HepG2 (cell line): ENCODE measurements around the gene CCDC142. TPM values are rescaled to one million over a fixed set of nuclear protein-coding genes. Genes with fewer than 3 reads are reported as not detected.
A peak's percentile ranks its signal among the peaks of the same experiment; 100 is the strongest.

Source experiments
- CCDC6 ChIP-seq: sonication (generic); formaldehyde crosslinking; IDR thresholded peaks from 2 replicates; pipeline ENCODE4 v1.8.1; 2022; ENCODE audit warnings: mild to moderate bottlenecking, missing genetic modification reagents, moderate library complexity
- MIER3 ChIP-seq: IDR thresholded peaks from 2 replicates; pipeline ENCODE4 v1.6.1; 2016; ENCODE audit warnings: missing compliant biosample characterization, borderline replicate concordance
- PRDM10 ChIP-seq: sonication (generic); formaldehyde crosslinking; IDR thresholded peaks from 2 replicates; pipeline ENCODE4 v1.4.0; 2020; ENCODE audit warnings: low read depth, missing genetic modification reagents
- REPIN1 ChIP-seq: sonication (generic); formaldehyde crosslinking; IDR thresholded peaks from 2 replicates; pipeline ENCODE4 v1.8.0; 2022; ENCODE audit warnings: missing genetic modification reagents, low read depth, mild to moderate bottlenecking, borderline replicate concordance
- TBP ChIP-seq: sonication (generic); formaldehyde crosslinking; IDR thresholded peaks from 2 replicates; pipeline ENCODE4 v1.5.0; 2020; ENCODE audit warnings: missing genetic modification reagents
- ZGPAT ChIP-seq: IDR thresholded peaks from 2 replicates; pipeline ENCODE4 v1.6.1; 2016; ENCODE audit warnings: mild to moderate bottlenecking
- polyA plus RNA-seq, 8 experiments: library from polyadenylated mRNA; depleted of rRNA in 3 of 8; stranded (reverse) in 7 of 8; unstranded in 1 of 8; fragments of >200 nt; fragmentation: Illumina TruSeq in 4 of 8; extraction: Trizol in 4 of 8; gene quantifications; 2 replicates each; pipeline versions ENCODE4 v1.2.1 to v1.2.3, GENCODE V29; 2011 to 2016; ENCODE audit warnings: low read depth in 4 of 8, missing spikeins in 1 of 8, mixed read lengths in 1 of 8; ENCODE audit not compliant: insufficient read depth in 1 of 8
- total RNA-seq, 5 experiments: library from RNA; depleted of rRNA; stranded (reverse); fragments of >200 nt; fragmentation: Illumina TruSeq; extraction: Trizol; gene quantifications; 2 replicates each; pipeline ENCODE4 v1.2.3, GENCODE V29; 2016; ENCODE audit warnings: low read depth in 1 of 5

Gene CCDC142
- total and polyA plus RNA-seq, 2 of the 13 experiments (the other 11 are each of a cell fraction or from before 2014, with no cell fraction given) = 14.7 to 30.4 TPM

- TF ChIP-seq PRDM10 (CRISPR knock-in tag) (0 out of 2 replicates have a peak, but pooled peaks have one; percentile 9), CCDC6 (CRISPR knock-in tag) (peak; percentile 8; the same call in 1 of the 2 replicates), ZGPAT (CRISPR knock-in tag) (0 out of 2 replicates have a peak, but pooled peaks have one; percentile 3), REPIN1 (CRISPR knock-in tag) (peak; percentile 8; the same call in 1 of the 2 replicates), MIER3 (CRISPR knock-in tag) (peak; percentile 11; the same call in 1 of the 2 replicates), TBP (0 out of 2 replicates have a peak, but pooled peaks have one; percentile 60)
- TF ChIP-seq, all 625 proteins: peak for 73; not testable (repeated sequence) for 552
Observed at GRCh38 chr2:74442483-74443297, 40.1 kb downstream of the CCDC142 start (continued).
